ENCODE data around the gene CTSK.

DNA sequence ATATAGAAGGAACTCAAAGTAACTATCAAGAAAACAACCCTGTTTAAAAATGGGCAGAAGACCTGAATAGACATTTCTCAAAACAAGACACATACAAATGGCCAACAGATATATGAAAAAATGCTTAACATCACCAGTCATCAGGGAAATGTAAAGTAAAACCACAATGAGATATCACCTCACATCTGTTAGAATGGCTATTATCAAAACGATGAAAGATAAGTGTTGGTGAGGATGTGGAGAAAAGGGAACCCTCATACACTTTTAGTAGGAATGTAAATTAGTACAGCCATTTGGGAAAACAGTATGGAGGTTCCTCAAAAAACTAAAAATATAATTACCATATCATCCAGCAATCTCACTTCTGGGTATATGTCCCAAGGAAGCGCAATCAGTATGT lies 45.5 kb downstream of the CTSK start:
- TF ChIP-seq, protein P1, sequence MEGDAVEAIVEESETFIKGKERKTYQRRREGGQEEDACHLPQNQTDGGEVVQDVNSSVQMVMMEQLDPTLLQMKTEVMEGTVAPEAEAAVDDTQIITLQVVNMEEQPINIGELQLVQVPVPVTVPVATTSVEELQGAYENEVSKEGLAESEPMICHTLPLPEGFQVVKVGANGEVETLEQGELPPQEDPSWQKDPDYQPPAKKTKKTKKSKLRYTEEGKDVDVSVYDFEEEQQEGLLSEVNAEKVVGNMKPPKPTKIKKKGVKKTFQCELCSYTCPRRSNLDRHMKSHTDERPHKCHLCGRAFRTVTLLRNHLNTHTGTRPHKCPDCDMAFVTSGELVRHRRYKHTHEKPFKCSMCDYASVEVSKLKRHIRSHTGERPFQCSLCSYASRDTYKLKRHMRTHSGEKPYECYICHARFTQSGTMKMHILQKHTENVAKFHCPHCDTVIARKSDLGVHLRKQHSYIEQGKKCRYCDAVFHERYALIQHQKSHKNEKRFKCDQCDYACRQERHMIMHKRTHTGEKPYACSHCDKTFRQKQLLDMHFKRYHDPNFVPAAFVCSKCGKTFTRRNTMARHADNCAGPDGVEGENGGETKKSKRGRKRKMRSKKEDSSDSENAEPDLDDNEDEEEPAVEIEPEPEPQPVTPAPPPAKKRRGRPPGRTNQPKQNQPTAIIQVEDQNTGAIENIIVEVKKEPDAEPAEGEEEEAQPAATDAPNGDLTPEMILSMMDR (IDR thresholded peaks at IDR 0.05; ENCODE audit: poor library complexity), result no peak
- no peak for TF ChIP-seq EZH2phosphoT487 (IDR thresholded peaks at IDR 0.05; ENCODE audit: low read depth, severe bottlenecking, unreplicated experiment)

All from hepatocyte (in vitro differentiated cells).